H1 (cell line): ENCODE measurements around the gene CABP1.
"Not testable (repeated sequence)": the region's sequence is repeated elsewhere in the genome, so short reads cannot be mapped to it uniquely, and the experiment has no call there.

Experiments
- CHD1 ChIP-seq: IDR thresholded peaks from 2 replicates; pipeline ENCODE4 v1.6.1; 2012; ENCODE audit warnings: low read depth, low read length, improper control_type of control experiment
- CREB1 ChIP-seq: IDR thresholded peaks from 2 replicates; pipeline ENCODE4 v1.6.1; 2012; ENCODE audit warnings: inconsistent platforms
- EP300 ChIP-seq, 2 experiments: IDR thresholded peaks; 1 replicate in 1 of 2; 2 replicates in 1 of 2; pipeline ENCODE4 v1.6.1; 2011 to 2012; ENCODE audit warnings: low read depth in 2 of 2, low read length in 2 of 2, mild to moderate bottlenecking in 2 of 2, borderline replicate concordance in 1 of 2, inconsistent platforms in 1 of 2, moderate library complexity in 1 of 2
- POLR2A ChIP-seq, 2 experiments: IDR thresholded peaks; 1 replicate in 1 of 2; 2 replicates in 1 of 2; pipeline ENCODE4 v1.6.1; 2011; ENCODE audit warnings: low read depth in 2 of 2, low read length in 2 of 2, mild to moderate bottlenecking in 2 of 2; ENCODE audit errors: control extremely low read depth in 1 of 2
- POLR2AphosphoS5 ChIP-seq: IDR thresholded peaks from 2 replicates; pipeline ENCODE4 v1.6.1; 2011; ENCODE audit warnings: low read depth, low read length
- RFX5 ChIP-seq: IDR thresholded peaks from 2 replicates; pipeline ENCODE4 v1.6.1; 2011; ENCODE audit warnings: low read depth, low read length, improper control_type of control experiment, borderline replicate concordance
- TAF1 ChIP-seq: IDR thresholded peaks from 2 replicates; pipeline ENCODE4 v1.6.1; 2011; ENCODE audit warnings: mild to moderate bottlenecking, low read depth, low read length
- TF ChIP-seq, protein P1 (sequence below): IDR thresholded peaks from 2 replicates; pipeline ENCODE4 v1.6.1; 2012; ENCODE audit warnings: inconsistent platforms
- TF ChIP-seq, protein P2 (sequence below), 3 experiments: IDR thresholded peaks; 1 replicate in 2 of 3; 2 replicates in 1 of 3; pipeline versions ENCODE4 v1.5.1 to v1.6.1; 2011; ENCODE audit warnings: low read length in 3 of 3, mild to moderate bottlenecking in 3 of 3, inconsistent platforms in 2 of 3, low read depth in 1 of 3, moderate library complexity in 1 of 3; ENCODE audit not compliant: insufficient read depth in 1 of 3; ENCODE audit errors: control extremely low read depth in 1 of 3
- TF ChIP-seq, protein P3 (sequence below): IDR thresholded peaks from 2 replicates; pipeline ENCODE4 v1.6.1; 2012; ENCODE audit warnings: low read length, inconsistent platforms

DNA sequence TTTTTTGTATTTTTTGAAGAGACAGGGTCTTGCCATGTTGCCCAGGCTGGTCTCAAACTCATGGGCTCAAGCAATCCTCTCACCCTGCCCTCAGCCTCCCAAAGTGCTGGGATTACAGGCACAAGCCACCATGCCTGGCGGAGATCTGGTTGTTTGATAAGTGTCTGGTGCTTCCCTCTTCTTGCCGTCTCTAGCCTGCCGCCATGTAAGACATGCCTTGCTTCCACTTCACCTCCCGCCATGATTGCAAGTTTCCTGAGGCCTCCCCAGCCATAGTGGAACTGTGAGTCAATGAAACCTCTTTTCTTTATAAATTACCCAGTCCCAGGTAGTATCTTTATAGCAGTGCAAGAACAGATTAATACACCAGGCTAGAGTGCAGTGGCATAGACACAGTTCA lies 22.7 kb upstream of the CABP1 start:
- not testable (repeated sequence) for TF ChIP-seq CHD1; TAF1; POLR2AphosphoS5; EP300 (IDR thresholded peaks at IDR 0.05; ENCODE audit: borderline replicate concordance in 1 of 2, low read depth in 2 of 2, low read length in 2 of 2); RFX5; POLR2A (IDR thresholded peaks at IDR 0.05; ENCODE audit: control extremely low read depth in 1 of 2, low read depth in 2 of 2, low read length in 2 of 2); CREB1
- TF ChIP-seq, protein P1, sequence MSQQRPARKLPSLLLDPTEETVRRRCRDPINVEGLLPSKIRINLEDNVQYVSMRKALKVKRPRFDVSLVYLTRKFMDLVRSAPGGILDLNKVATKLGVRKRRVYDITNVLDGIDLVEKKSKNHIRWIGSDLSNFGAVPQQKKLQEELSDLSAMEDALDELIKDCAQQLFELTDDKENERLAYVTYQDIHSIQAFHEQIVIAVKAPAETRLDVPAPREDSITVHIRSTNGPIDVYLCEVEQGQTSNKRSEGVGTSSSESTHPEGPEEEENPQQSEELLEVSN, result not testable (repeated sequence)
- TF ChIP-seq, protein P2, sequence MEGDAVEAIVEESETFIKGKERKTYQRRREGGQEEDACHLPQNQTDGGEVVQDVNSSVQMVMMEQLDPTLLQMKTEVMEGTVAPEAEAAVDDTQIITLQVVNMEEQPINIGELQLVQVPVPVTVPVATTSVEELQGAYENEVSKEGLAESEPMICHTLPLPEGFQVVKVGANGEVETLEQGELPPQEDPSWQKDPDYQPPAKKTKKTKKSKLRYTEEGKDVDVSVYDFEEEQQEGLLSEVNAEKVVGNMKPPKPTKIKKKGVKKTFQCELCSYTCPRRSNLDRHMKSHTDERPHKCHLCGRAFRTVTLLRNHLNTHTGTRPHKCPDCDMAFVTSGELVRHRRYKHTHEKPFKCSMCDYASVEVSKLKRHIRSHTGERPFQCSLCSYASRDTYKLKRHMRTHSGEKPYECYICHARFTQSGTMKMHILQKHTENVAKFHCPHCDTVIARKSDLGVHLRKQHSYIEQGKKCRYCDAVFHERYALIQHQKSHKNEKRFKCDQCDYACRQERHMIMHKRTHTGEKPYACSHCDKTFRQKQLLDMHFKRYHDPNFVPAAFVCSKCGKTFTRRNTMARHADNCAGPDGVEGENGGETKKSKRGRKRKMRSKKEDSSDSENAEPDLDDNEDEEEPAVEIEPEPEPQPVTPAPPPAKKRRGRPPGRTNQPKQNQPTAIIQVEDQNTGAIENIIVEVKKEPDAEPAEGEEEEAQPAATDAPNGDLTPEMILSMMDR (IDR thresholded peaks at IDR 0.05; ENCODE audit: control extremely low read depth in 1 of 3, insufficient read depth in 1 of 3, low read depth in 1 of 3, low read length in 3 of 3), result not testable (repeated sequence)
- TF ChIP-seq, protein P3, sequence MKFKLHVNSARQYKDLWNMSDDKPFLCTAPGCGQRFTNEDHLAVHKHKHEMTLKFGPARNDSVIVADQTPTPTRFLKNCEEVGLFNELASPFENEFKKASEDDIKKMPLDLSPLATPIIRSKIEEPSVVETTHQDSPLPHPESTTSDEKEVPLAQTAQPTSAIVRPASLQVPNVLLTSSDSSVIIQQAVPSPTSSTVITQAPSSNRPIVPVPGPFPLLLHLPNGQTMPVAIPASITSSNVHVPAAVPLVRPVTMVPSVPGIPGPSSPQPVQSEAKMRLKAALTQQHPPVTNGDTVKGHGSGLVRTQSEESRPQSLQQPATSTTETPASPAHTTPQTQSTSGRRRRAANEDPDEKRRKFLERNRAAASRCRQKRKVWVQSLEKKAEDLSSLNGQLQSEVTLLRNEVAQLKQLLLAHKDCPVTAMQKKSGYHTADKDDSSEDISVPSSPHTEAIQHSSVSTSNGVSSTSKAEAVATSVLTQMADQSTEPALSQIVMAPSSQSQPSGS, result not testable (repeated sequence)
